IMR-90 (cell line): ENCODE data around the gene HNRNPA3. TPM values are rescaled to one million over a fixed set of nuclear protein-coding genes. Genes with fewer than 3 reads are reported as not detected.

Source experiments
- ATAC-seq: fragments of 200-7000 bp; cut with Tn5 transposase; 2 replicates; pipeline ENCODE4 v1.9.1; 2020; ENCODE audit warnings: low read depth, mild to moderate bottlenecking, moderate library complexity
- BruUV-seq: library from RNA; stranded (reverse); fragments of 400-500 nt; replicated peaks from 2 replicates; lab custom pipeline; 2021; lab: Mats Ljungman, UMichigan
- CTCF ChIA-PET: fragments of 300-600 bp; formaldehyde crosslinking; extraction: SDS; loops from one replicate; lab custom pipeline; 2021; ENCODE audit warnings: antibody characterized with exemption; lab: Yijun Ruan, JAX
- POLR2A ChIA-PET: fragments of 300-600 bp; sonication (Branson Sonifier 250); formaldehyde crosslinking; loops from one replicate; lab custom pipeline; 2022; ENCODE audit warnings: antibody characterized with exemption; ENCODE audit not compliant: unreplicated experiment; lab: Charles Lee
- DNase-seq: peaks from one replicate; pipeline ENCODE4 v3.0.0; 2013
- H2AFZ ChIP-seq: replicated peaks from 2 replicates; pipeline ENCODE3; 2013; ENCODE audit warnings: low read length, mild to moderate bottlenecking; ENCODE audit not compliant: poor library complexity
- H2AK5ac ChIP-seq: 2 replicates; pipeline ENCODE4 v1.6.1; 2013; ENCODE audit warnings: low read depth, low read length, inconsistent platforms
- H2AK9ac ChIP-seq: replicated peaks from 2 replicates; pipeline ENCODE3; 2013; ENCODE audit warnings: mild to moderate bottlenecking, low read depth, low read length, moderate library complexity; ENCODE audit not compliant: poor library complexity
- H2BK120ac ChIP-seq: 2 replicates; pipeline ENCODE4 v1.6.1; 2013; ENCODE audit warnings: low read depth, low read length, inconsistent platforms
- H2BK15ac ChIP-seq: 3 replicates; pipeline ENCODE4 v1.6.1; 2013; ENCODE audit warnings: low read depth, low read length, inconsistent platforms
- H2BK20ac ChIP-seq: 2 replicates; pipeline ENCODE4 v1.6.1; 2013; ENCODE audit warnings: low read depth, mild to moderate bottlenecking, inconsistent platforms, low read length, moderate library complexity
- H2BK5ac ChIP-seq: 2 replicates; pipeline ENCODE4 v1.6.1; 2013; ENCODE audit warnings: mild to moderate bottlenecking, low read depth, low read length, inconsistent platforms; ENCODE audit not compliant: poor library complexity, severe bottlenecking
- H3K14ac ChIP-seq: replicated peaks from 2 replicates; pipeline ENCODE4 v1.6.1; 2013; ENCODE audit warnings: low read depth, low read length, inconsistent platforms
- H3K18ac ChIP-seq: 2 replicates; pipeline ENCODE4 v1.6.1; 2013; ENCODE audit warnings: low read depth, low read length, control low read depth
- H3K23ac ChIP-seq: 2 replicates; pipeline ENCODE4 v1.6.1; 2013; ENCODE audit warnings: low read depth, low read length, inconsistent platforms
- H3K27ac ChIP-seq: 2 replicates; pipeline ENCODE4 v1.5.1; 2013; ENCODE audit warnings: mild to moderate bottlenecking, control low read depth, low read length; ENCODE audit not compliant: insufficient read depth
- H3K27me3 ChIP-seq: 2 replicates; pipeline ENCODE4 v1.6.1; 2013; ENCODE audit warnings: low read length; ENCODE audit not compliant: control insufficient read depth, insufficient read depth
- H3K36me3 ChIP-seq: 2 replicates; pipeline ENCODE4 v1.6.1; 2013; ENCODE audit warnings: low read length, mixed read lengths; ENCODE audit not compliant: control insufficient read depth, insufficient read depth
- H3K4ac ChIP-seq: 2 replicates; pipeline ENCODE4 v1.6.1; 2013; ENCODE audit warnings: low read depth, low read length, inconsistent platforms
- H3K4me1 ChIP-seq: 2 replicates; pipeline ENCODE4 v1.6.1; 2013; ENCODE audit warnings: low read length, mixed read lengths; ENCODE audit not compliant: control insufficient read depth, insufficient read depth
- H3K4me2 ChIP-seq: 2 replicates; pipeline ENCODE4 v1.6.1; 2013; ENCODE audit warnings: low read depth, mild to moderate bottlenecking, control low read depth, low read length, moderate library complexity
- H3K4me3 ChIP-seq: 2 replicates; pipeline ENCODE4 v1.5.1; 2013; ENCODE audit warnings: low read depth, mild to moderate bottlenecking, control low read depth, low read length, moderate library complexity; ENCODE audit not compliant: insufficient read depth
- H3K56ac ChIP-seq: 2 replicates; pipeline ENCODE4 v1.6.1; 2013; ENCODE audit warnings: low read length, inconsistent platforms; ENCODE audit not compliant: insufficient read depth; ENCODE audit errors: extremely low read depth
- H3K79me1 ChIP-seq, 2 experiments: 2 replicates each; pipeline ENCODE4 v1.6.1; 2013; ENCODE audit warnings: low read length in 2 of 2, inconsistent platforms in 1 of 2, low read depth in 1 of 2
- H3K9ac ChIP-seq: 2 replicates; pipeline ENCODE4 v1.6.1; 2013; ENCODE audit warnings: low read depth, low read length, control low read depth
- H3K9me1 ChIP-seq: 2 replicates; pipeline ENCODE4 v1.6.1; 2013; ENCODE audit warnings: low read length, inconsistent platforms; ENCODE audit not compliant: insufficient read depth
- H3K9me3 ChIP-seq: 2 replicates; pipeline ENCODE4 v1.6.1; 2013; ENCODE audit warnings: low read length; ENCODE audit not compliant: control insufficient read depth, insufficient read depth
- H4K20me1 ChIP-seq: 2 replicates; pipeline ENCODE4 v1.6.1; 2013; ENCODE audit warnings: low read length, inconsistent platforms; ENCODE audit not compliant: insufficient read depth
- H4K5ac ChIP-seq: 2 replicates; pipeline ENCODE4 v1.6.1; 2013; ENCODE audit warnings: mild to moderate bottlenecking, low read depth, low read length, control low read depth
- H4K8ac ChIP-seq, 2 experiments: 2 replicates each; pipeline ENCODE4 v1.6.1; 2013; ENCODE audit warnings: low read depth in 2 of 2, low read length in 2 of 2, control low read depth in 1 of 2, inconsistent platforms in 1 of 2
- H4K91ac ChIP-seq: 2 replicates; pipeline ENCODE4 v1.6.1; 2013; ENCODE audit warnings: low read depth, low read length, inconsistent platforms; ENCODE audit not compliant: insufficient read depth
- BHLHE40 ChIP-seq: fragments of 150-350 bp; IDR thresholded peaks from 2 replicates; pipeline ENCODE4 v1.6.1; 2016; ENCODE audit warnings: mild to moderate bottlenecking, low read depth, low read length
- CEBPB ChIP-seq: IDR thresholded peaks from 2 replicates; pipeline ENCODE4 v1.6.1; 2012; ENCODE audit warnings: low read depth, low read length, improper control_type of control experiment
- CHD1 ChIP-seq: IDR thresholded peaks from 2 replicates; pipeline ENCODE4 v1.6.1; 2012; ENCODE audit warnings: low read depth, low read length, improper control_type of control experiment
- ELK1 ChIP-seq: fragments of 150-350 bp; IDR thresholded peaks from 2 replicates; pipeline ENCODE4 v1.6.1; 2016; ENCODE audit warnings: low read depth, mild to moderate bottlenecking, low read length, moderate library complexity, borderline replicate concordance
- FOS ChIP-seq: fragments of 150-350 bp; IDR thresholded peaks from 2 replicates; pipeline ENCODE4 v1.6.1; 2016; ENCODE audit warnings: low read depth, low read length
- MAFK ChIP-seq: IDR thresholded peaks from 2 replicates; pipeline ENCODE4 v1.6.1; 2012; ENCODE audit warnings: low read depth, low read length, improper control_type of control experiment
- MAZ ChIP-seq: IDR thresholded peaks from 2 replicates; pipeline ENCODE4 v1.6.1; 2012; ENCODE audit warnings: low read depth, mild to moderate bottlenecking, low read length, improper control_type of control experiment, moderate library complexity, borderline replicate concordance
- MXI1 ChIP-seq: IDR thresholded peaks from 2 replicates; pipeline ENCODE4 v1.6.1; 2012; ENCODE audit warnings: low read depth, mild to moderate bottlenecking, low read length, moderate library complexity, borderline replicate concordance
- NFE2L2 ChIP-seq: fragments of 150-350 bp; IDR thresholded peaks from 2 replicates; pipeline ENCODE4 v1.6.1; 2016; ENCODE audit warnings: low read depth, mild to moderate bottlenecking, low read length
- POLR2A ChIP-seq: IDR thresholded peaks from 2 replicates; pipeline ENCODE4 v1.6.1; 2012; ENCODE audit warnings: mild to moderate bottlenecking, low read depth, low read length
- RAD21 ChIP-seq: IDR thresholded peaks from 2 replicates; pipeline ENCODE4 v1.6.1; 2012; ENCODE audit warnings: low read length, improper control_type of control experiment
- RCOR1 ChIP-seq: IDR thresholded peaks from 2 replicates; pipeline ENCODE4 v1.6.1; 2012; ENCODE audit warnings: mild to moderate bottlenecking, low read length, improper control_type of control experiment; ENCODE audit not compliant: insufficient replicate concordance
- RFX5 ChIP-seq: IDR thresholded peaks from 2 replicates; pipeline ENCODE4 v1.8.0; 2012; ENCODE audit warnings: low read depth, mild to moderate bottlenecking, low read length, moderate library complexity
- SMC3 ChIP-seq: fragments of 150-350 bp; IDR thresholded peaks from 2 replicates; pipeline ENCODE4 v1.6.1; 2016; ENCODE audit warnings: low read depth, mild to moderate bottlenecking, antibody characterized with exemption, low read length, moderate library complexity
- dilution Hi-C: fragments of 300-500 bp; cut with HindIII; formaldehyde crosslinking; loops from one replicate; pipeline ENCODE4 v1.14.3; 2018; ENCODE audit warnings: low sequenced_read_pairs; ENCODE audit not compliant: unreplicated experiment
- in situ Hi-C: fragments of 300-500 bp; cut with MboI; formaldehyde crosslinking; loops from 3 replicates; pipeline ENCODE4 v1.14.3; 2019; ENCODE audit warnings: low sequenced_read_pairs, inconsistent platforms, mixed read lengths
- intact Hi-C: fragments of 100-400 bp; cut with micrococcal nuclease; formaldehyde crosslinking; loops from 2 replicates; pipeline ENCODE4 v1.10.0; 2022
- polyA plus RNA-seq, 3 experiments: library from polyadenylated mRNA; depleted of rRNA; stranded (reverse); fragments of >200 nt; gene quantifications; 2 replicates each; pipeline ENCODE4 v1.2.3, GENCODE V29; 2012; ENCODE audit warnings: low replicate concordance in 1 of 3
- total RNA-seq: library from RNA; depleted of rRNA; stranded (reverse); fragments of >200 nt; gene quantifications from 2 replicates; pipeline ENCODE4 v1.2.3, GENCODE V29; 2012
- TF ChIP-seq, protein P1 (sequence below): fragments of 150-350 bp; IDR thresholded peaks from 2 replicates; pipeline ENCODE4 v1.6.1; 2017; ENCODE audit warnings: mild to moderate bottlenecking, antibody characterized with exemption, low read length, low read depth
- TF ChIP-seq, protein P2 (sequence below): conservative IDR thresholded peaks from 2 replicates; pipeline ENCODE4 v1.5.1; 2012; ENCODE audit warnings: mild to moderate bottlenecking, low read depth, low read length, improper control_type of control experiment

Gene HNRNPA3
- total and polyA plus RNA-seq, 2 of the 4 experiments (the other 2 are of a cell fraction): 18.6 to 111 TPM

DNA sequence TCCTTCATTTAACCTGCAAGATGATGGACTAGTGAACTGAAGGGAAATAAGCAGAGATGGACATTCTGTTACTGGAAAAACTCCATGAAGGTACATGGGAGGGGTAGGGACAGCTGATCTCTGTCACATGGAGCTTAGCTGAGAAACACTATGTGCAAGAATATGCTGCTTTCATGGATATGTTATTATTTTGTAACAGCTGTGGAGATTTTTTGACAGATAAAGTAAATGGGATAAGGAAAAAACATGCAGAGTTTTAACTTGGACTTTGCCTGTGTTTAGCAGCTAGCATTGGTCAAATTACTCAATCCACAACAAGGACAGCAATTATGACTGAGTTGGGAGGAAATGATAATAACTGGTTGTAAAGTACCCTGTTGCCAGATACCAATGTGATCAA lies 28.7 kb upstream of the HNRNPA3 start:
- H3K27me3 ChIP-seq: peaks cover 2% of the 10 kb centered on the region; the same call in 1 of the 2 replicates
- intact Hi-C loops: no loop called here
- no peak overlapping the region for H2BK120ac ChIP-seq
- H3K27ac ChIP-seq: no peak overlapping the region
- H3K23ac ChIP-seq: no peak overlapping the region
- H3K4me3 ChIP-seq: no peak overlapping the region
- no peak overlapping the region for H2BK5ac ChIP-seq
- H3K14ac ChIP-seq: no peak overlapping the region
- H3K9me1 ChIP-seq: peaks cover 3% of the 10 kb centered on the region
- no peak overlapping the region for H3K56ac ChIP-seq
- H2BK15ac ChIP-seq: no peak overlapping the region
- no peak overlapping the region for H4K5ac ChIP-seq
- no peaks in the 10 kb centered on the region for H4K20me1 ChIP-seq
- no peaks in the 10 kb centered on the region for H3K9me3 ChIP-seq
- no TSS peak for BruUV-seq
- H4K91ac ChIP-seq: no peak overlapping the region
- peaks cover 4% of the 10 kb centered on the region; the same call in 1 of the 2 replicates for H3K4me1 ChIP-seq
- in situ Hi-C loops: no loop called here
- dilution Hi-C loops: no loop called here
- H2AK5ac ChIP-seq: no peak overlapping the region
- H3K4ac ChIP-seq: no peak overlapping the region
- DNase-seq: no peak
- no peak overlapping the region for H2BK20ac ChIP-seq
- no peak overlapping the region for H3K18ac ChIP-seq
- H2AFZ ChIP-seq: no peak overlapping the region
- no peak for ATAC-seq
- POLR2A ChIA-PET: no interaction called here
- no peak overlapping the region for H2AK9ac ChIP-seq
- H3K4me2 ChIP-seq: no peak overlapping the region
- H3K79me1 ChIP-seq: no peaks in the 10 kb centered on the region
- CTCF ChIA-PET: no interaction called here
- no peaks in the 10 kb centered on the region for H3K36me3 ChIP-seq
- TF ChIP-seq CEBPB (no peak), RCOR1 (no peak), RFX5 (no peak), RAD21 (no peak), FOS (no peak), MAZ (no peak), SMC3 (no peak), NFE2L2 (no peak), CHD1 (no peak), ELK1 (no peak), MAFK (no peak), POLR2A (no peak), MXI1 (no peak), BHLHE40 (no peak)
- TF ChIP-seq, protein P1, sequence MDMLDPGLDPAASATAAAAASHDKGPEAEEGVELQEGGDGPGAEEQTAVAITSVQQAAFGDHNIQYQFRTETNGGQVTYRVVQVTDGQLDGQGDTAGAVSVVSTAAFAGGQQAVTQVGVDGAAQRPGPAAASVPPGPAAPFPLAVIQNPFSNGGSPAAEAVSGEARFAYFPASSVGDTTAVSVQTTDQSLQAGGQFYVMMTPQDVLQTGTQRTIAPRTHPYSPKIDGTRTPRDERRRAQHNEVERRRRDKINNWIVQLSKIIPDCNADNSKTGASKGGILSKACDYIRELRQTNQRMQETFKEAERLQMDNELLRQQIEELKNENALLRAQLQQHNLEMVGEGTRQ: no peak
- TF ChIP-seq, protein P2, sequence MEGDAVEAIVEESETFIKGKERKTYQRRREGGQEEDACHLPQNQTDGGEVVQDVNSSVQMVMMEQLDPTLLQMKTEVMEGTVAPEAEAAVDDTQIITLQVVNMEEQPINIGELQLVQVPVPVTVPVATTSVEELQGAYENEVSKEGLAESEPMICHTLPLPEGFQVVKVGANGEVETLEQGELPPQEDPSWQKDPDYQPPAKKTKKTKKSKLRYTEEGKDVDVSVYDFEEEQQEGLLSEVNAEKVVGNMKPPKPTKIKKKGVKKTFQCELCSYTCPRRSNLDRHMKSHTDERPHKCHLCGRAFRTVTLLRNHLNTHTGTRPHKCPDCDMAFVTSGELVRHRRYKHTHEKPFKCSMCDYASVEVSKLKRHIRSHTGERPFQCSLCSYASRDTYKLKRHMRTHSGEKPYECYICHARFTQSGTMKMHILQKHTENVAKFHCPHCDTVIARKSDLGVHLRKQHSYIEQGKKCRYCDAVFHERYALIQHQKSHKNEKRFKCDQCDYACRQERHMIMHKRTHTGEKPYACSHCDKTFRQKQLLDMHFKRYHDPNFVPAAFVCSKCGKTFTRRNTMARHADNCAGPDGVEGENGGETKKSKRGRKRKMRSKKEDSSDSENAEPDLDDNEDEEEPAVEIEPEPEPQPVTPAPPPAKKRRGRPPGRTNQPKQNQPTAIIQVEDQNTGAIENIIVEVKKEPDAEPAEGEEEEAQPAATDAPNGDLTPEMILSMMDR: no peak
- H4K8ac ChIP-seq: no peak overlapping the region
- H3K9ac ChIP-seq: no peak overlapping the region
